HCEC 1CT (cell line): ENCODE measurements around the gene NPPC.
A peak's percentile ranks its signal among the peaks of the same experiment; 100 is the strongest.

Experiments
- DNase-seq: peaks from one replicate; pipeline ENCODE4 v3.0.0-alpha.2; 2017

The NPPC gene

GRCh38 chr2:231934441-231935206 lies 8.4 kb upstream of the NPPC start:
- no peak for DNase-seq

- DNase-seq, result no peak
Measured at GRCh38 chr2:231933916-231934401, 7.8 kb upstream of the NPPC start.

- DNase-seq, result no peak
Measured at GRCh38 chr2:231932985-231933915, 7.1 kb upstream of the NPPC start.

- no peak for DNase-seq
Measured at GRCh38 chr2:231932711-231932970, 6.4 kb upstream of the NPPC start.

GRCh38 chr2:231931481-231931915 lies 5.3 kb upstream of the NPPC start:
- no peak for DNase-seq

- DNase-seq, result no peak
Measured at GRCh38 chr2:231930593-231931281, 4.5 kb upstream of the NPPC start.

- DNase-seq, result peak; percentile 15
Measured at GRCh38 chr2:231929961-231930592, 3.9 kb upstream of the NPPC start.

- no peak for DNase-seq
Measured at GRCh38 chr2:231928901-231929725, 2.9 kb upstream of the NPPC start.

- DNase-seq, result no peak
Measured at GRCh38 chr2:231928481-231928880, 2.3 kb upstream of the NPPC start.

- no peak for DNase-seq
Measured at GRCh38 chr2:231927566-231927890, 1.3 kb upstream of the NPPC start.

GRCh38 chr2:231926761-231927565 lies 767 bp upstream of the NPPC start:
- DNase-seq, result no peak

- DNase-seq, result peak; percentile 79
Measured at GRCh38 chr2:231925303-231926179, 655 bp downstream of the NPPC start.

GRCh38 chr2:231924889-231925275 lies 1.3 kb downstream of the NPPC start:
- no peak for DNase-seq

- DNase-seq, result no peak
Measured at GRCh38 chr2:231923951-231924888, 2.0 kb downstream of the NPPC start.

- no peak for DNase-seq
Measured at GRCh38 chr2:231923010-231923344, 3.2 kb downstream of the NPPC start.

GRCh38 chr2:231922311-231923009 lies 3.7 kb downstream of the NPPC start:
- DNase-seq, result no peak

- no peak for DNase-seq
Measured at GRCh38 chr2:231920795-231921194, 5.4 kb downstream of the NPPC start.

- DNase-seq, result no peak
Measured at GRCh38 chr2:231920366-231920765, 5.8 kb downstream of the NPPC start.
